HG02759 (cell line): ENCODE results near the gene SLC22A13.

Experiments used
- ATAC-seq: cut with Tn5 transposase; IDR thresholded peaks from one replicate; pipeline ENCODE4 v1.9.1; 2021; ENCODE audit warnings: mild to moderate bottlenecking, moderate library complexity; ENCODE audit not compliant: unreplicated experiment

SLC22A13 gene

GRCh38 chr3:38327335-38328009 lies 61.9 kb downstream of the SLC22A13 start:
- no peak for ATAC-seq
